Tibial nerve (tissue), 4 donors: ENCODE measurements around the gene CLSTN3. TPM values are rescaled to one million over a fixed set of nuclear protein-coding genes. Genes with fewer than 3 reads are reported as not detected.

Experiments used
- DNase-seq, 2 donors: peaks; one replicate each; pipeline ENCODE4 v3.0.0-alpha.2; 2019; ENCODE audit warnings: low spot score in 2 of 2
- H3K27ac ChIP-seq, 4 donors: fragments of 200-600 bp; sonication (generic) in 3 of 4; one replicate each; pipeline ENCODE4 v1.5.1; 2017 to 2019; ENCODE audit warnings: mild to moderate bottlenecking in 1 of 4
- H3K27me3 ChIP-seq, 2 donors: fragments of 200-600 bp; sonication (generic) in 1 of 2; one replicate each; pipeline versions ENCODE4 v1.5.1 to v1.6.0; 2017 to 2019
- H3K36me3 ChIP-seq, 3 donors: fragments of 200-600 bp; sonication (generic); one replicate each; pipeline ENCODE4 v1.5.1; 2018 to 2019
- H3K4me1 ChIP-seq, 4 donors: fragments of 200-600 bp; sonication (generic) in 3 of 4; one replicate each; pipeline ENCODE4 v1.5.1; 2017 to 2019
- H3K4me3 ChIP-seq, 4 donors: fragments of 200-600 bp; sonication (generic) in 3 of 4; one replicate each; pipeline ENCODE4 v1.5.1; 2017 to 2019; ENCODE audit warnings: mild to moderate bottlenecking in 1 of 4, moderate library complexity in 1 of 4
- H3K9me3 ChIP-seq, 4 donors: fragments of 200-600 bp; sonication (generic) in 3 of 4; one replicate each; pipeline ENCODE4 v1.5.1; 2017 to 2019
- EP300 ChIP-seq, 2 donors: sonication (generic); formaldehyde crosslinking; IDR thresholded peaks; one replicate each; pipeline ENCODE4 v1.6.1; 2017; ENCODE audit warnings: antibody characterized with exemption in 2 of 2, mild to moderate bottlenecking in 1 of 2
- POLR2A ChIP-seq, 2 donors: fragments of 450-650 bp; IDR thresholded peaks; one replicate each; pipeline ENCODE4 v1.6.1; 2017; ENCODE audit warnings: antibody characterized with exemption in 2 of 2, mild to moderate bottlenecking in 2 of 2, moderate library complexity in 2 of 2
- whole genome bisulfite sequencing, 2 donors: methylation state at CpG; one replicate each; pipeline ENCODE4 v1.1.5; 2018; 5-methylcytosine and 5-hydroxymethylcytosine counted together
- total RNA-seq, 4 donors: library from RNA; depleted of rRNA; stranded (reverse); fragments of >200 nt; gene quantifications; one replicate each; pipeline ENCODE4 v1.1.0, GENCODE V29; 2016
- TF ChIP-seq, protein P1 (sequence below), 5 experiments: fragments of 200-600 bp in 3 of 5; fragments of 450-650 bp in 2 of 5; sonication (generic) in 3 of 5; IDR thresholded peaks; one replicate each; pipeline ENCODE4 v1.5.1; 2016 to 2019; ENCODE audit warnings: antibody characterized with exemption in 5 of 5, mild to moderate bottlenecking in 3 of 5, moderate library complexity in 2 of 5

Gene CLSTN3
- total RNA-seq, 4 donors from 2014 or later: 40.0 to 112 (median 79.6) TPM

GRCh38 chr12:7188562-7189397 is 58.6 kb downstream of the CLSTN3 start:
- Histone ChIP-seq H3K9me3 (no peaks in the 10 kb centered on the region), H3K4me1 (peaks cover 0 to 39% (median 14%) of the 10 kb centered on the region in 4 donors), H3K27me3 (no peaks in the 10 kb centered on the region), H3K4me3 (peak overlapping the region; percentile 73 to 95 (median 84)), H3K36me3 (peaks cover 0 to 24% (median 0%) of the 10 kb centered on the region in 3 donors), H3K27ac (peak overlapping the region; percentile 77 to 98 (median 96))
- WGBS, 2 donors: 2 to 3% methylated on average over 20 to 21 of the region's 21 CpGs
- no peak for TF ChIP-seq POLR2A (IDR thresholded peaks at IDR 0.05)
- peak in 1 of 2 donors; percentile 10 for TF ChIP-seq EP300 (IDR thresholded peaks at IDR 0.05)
- TF ChIP-seq, protein P1, sequence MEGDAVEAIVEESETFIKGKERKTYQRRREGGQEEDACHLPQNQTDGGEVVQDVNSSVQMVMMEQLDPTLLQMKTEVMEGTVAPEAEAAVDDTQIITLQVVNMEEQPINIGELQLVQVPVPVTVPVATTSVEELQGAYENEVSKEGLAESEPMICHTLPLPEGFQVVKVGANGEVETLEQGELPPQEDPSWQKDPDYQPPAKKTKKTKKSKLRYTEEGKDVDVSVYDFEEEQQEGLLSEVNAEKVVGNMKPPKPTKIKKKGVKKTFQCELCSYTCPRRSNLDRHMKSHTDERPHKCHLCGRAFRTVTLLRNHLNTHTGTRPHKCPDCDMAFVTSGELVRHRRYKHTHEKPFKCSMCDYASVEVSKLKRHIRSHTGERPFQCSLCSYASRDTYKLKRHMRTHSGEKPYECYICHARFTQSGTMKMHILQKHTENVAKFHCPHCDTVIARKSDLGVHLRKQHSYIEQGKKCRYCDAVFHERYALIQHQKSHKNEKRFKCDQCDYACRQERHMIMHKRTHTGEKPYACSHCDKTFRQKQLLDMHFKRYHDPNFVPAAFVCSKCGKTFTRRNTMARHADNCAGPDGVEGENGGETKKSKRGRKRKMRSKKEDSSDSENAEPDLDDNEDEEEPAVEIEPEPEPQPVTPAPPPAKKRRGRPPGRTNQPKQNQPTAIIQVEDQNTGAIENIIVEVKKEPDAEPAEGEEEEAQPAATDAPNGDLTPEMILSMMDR (IDR thresholded peaks at IDR 0.05): peak; percentile 47 to 73 (median 66)
- DNase-seq: peak; percentile 62 to 69

- peak within 1 kb of the TSS; percentile 73 to 95 (median 84) for H3K4me3 ChIP-seq
- TF ChIP-seq, protein P1 (IDR thresholded peaks at IDR 0.05): no peak
- peak in 1 of 2 donors; percentile 61 for TF ChIP-seq POLR2A (IDR thresholded peaks at IDR 0.05)
- peak in 1 of 2 donors; percentile 77 for TF ChIP-seq EP300 (IDR thresholded peaks at IDR 0.05)
- H3K27ac ChIP-seq: peak within 1 kb of the TSS; percentile 77 to 98 (median 96)
- DNase-seq: peak; percentile 77 to 78
- H3K36me3 ChIP-seq: peaks cover 0 to 29% (median 0%) of the 10 kb centered on the region in 3 donors
- H3K27me3 ChIP-seq: no peaks in the 10 kb centered on the region
- peaks cover 0 to 39% (median 14%) of the 10 kb centered on the region in 4 donors for H3K4me1 ChIP-seq
- H3K9me3 ChIP-seq: no peaks in the 10 kb centered on the region
- WGBS, 2 donors: 0 to 1% methylated on average over 7 to 45 of the region's 68 CpGs
Observed at GRCh38 chr12:7189398-7190267, 59.5 kb downstream of the CLSTN3 start, which contains the start of gene PEX5. Gene PEX5, plus strand, starts transcription at chr12:7189686. Its CDS starts 692 bp downstream, at chr12:7190378.

DNA sequence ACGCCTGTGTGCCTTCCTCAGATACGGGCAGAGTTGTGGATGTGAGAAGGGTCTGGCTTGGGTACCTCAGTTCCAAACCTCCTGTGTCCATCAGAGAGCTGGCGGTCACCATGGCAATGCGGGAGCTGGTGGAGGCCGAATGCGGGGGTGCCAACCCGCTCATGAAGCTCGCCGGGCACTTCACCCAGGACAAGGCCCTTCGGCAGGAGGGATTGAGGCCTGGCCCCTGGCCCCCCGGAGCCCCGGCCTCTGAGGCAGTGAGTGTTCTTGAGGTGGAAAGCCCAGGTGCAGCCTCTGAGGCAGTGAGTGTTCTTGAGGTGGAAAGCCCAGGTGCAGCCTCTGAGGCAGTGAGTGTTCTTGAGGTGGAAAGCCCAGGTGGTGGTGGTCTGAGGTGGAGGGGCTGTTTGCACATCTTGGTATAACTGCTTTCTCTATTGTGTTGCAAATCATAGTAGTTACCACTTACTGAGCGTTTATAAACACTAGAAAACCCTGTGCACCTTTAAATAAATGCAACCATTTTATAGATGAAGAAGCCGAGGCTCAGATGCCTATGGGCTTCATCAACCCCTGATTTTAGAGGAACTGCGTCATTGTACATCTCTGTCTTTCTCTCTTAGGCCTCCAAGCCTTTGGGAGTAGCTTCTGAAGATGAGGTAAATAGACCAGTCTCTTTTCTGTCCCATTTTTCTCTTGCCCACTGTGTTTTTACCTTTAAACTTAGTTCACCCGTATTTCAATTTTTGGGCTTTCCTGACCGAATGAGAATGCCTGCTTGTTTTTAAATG is 60.3 kb downstream of the CLSTN3 start:
- H3K27me3 ChIP-seq: no peaks in the 10 kb centered on the region
- H3K36me3 ChIP-seq: peaks cover 0 to 35% (median 0%) of the 10 kb centered on the region in 3 donors
- H3K27ac ChIP-seq: peak overlapping the region; percentile 77 to 98 (median 96)
- TF ChIP-seq EP300 (IDR thresholded peaks at IDR 0.05) (no peak), POLR2A (IDR thresholded peaks at IDR 0.05) (no peak)
- TF ChIP-seq, protein P1 (IDR thresholded peaks at IDR 0.05): no peak
- DNase-seq: peak in 1 of 2 donors; percentile 21
- H3K9me3 ChIP-seq: no peaks in the 10 kb centered on the region
- H3K4me3 ChIP-seq: peak overlapping the region; percentile 73 to 95 (median 84)
- peaks cover 0 to 39% (median 14%) of the 10 kb centered on the region in 4 donors for H3K4me1 ChIP-seq
- 33 to 40% methylated on average over 8 to 13 of the region's 17 CpGs for WGBS, 2 donors

DNA sequence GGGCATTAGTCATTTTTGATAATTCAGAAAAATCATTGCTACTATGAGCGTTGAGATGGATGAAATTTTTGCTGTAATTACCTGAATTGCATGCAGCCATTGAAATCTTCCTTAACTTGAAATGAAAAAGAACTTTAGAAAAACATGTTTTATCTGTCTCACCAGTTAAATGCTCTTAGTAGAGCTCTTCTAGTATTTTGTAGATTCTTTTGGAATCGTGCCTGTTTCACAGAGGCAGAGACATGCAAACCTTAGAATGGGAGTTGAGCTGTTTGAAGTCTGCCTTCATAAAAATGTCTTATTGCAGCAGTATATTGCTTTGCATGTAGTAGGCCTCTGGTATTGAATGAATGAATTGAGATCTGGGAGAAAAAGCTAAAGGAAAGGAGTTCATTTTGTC is 63.5 kb downstream of the CLSTN3 start:
- Histone ChIP-seq H3K27me3 (no peaks in the 10 kb centered on the region), H3K4me1 (peaks cover 0 to 23% (median 8%) of the 10 kb centered on the region in 4 donors), H3K9me3 (no peaks in the 10 kb centered on the region), H3K4me3 (no peak overlapping the region), H3K27ac (no peak overlapping the region), H3K36me3 (peaks cover 0 to 46% (median 0%) of the 10 kb centered on the region in 3 donors)
- no peak for TF ChIP-seq POLR2A (IDR thresholded peaks at IDR 0.05)
- no peak for TF ChIP-seq EP300 (IDR thresholded peaks at IDR 0.05)
- TF ChIP-seq, protein P1 (IDR thresholded peaks at IDR 0.05): no peak
- no peak for DNase-seq
- WGBS, 2 donors: 74 to 83% methylated on average over 2 of the region's 2 CpGs
